HG02763 (cell line): Measurements from ENCODE around the gene CEBPE.

Source experiments
- ATAC-seq: cut with Tn5 transposase; IDR thresholded peaks from one replicate; pipeline ENCODE4 v1.9.1; 2021; ENCODE audit warnings: mild to moderate bottlenecking, moderate library complexity; ENCODE audit not compliant: unreplicated experiment

CEBPE gene

DNA sequence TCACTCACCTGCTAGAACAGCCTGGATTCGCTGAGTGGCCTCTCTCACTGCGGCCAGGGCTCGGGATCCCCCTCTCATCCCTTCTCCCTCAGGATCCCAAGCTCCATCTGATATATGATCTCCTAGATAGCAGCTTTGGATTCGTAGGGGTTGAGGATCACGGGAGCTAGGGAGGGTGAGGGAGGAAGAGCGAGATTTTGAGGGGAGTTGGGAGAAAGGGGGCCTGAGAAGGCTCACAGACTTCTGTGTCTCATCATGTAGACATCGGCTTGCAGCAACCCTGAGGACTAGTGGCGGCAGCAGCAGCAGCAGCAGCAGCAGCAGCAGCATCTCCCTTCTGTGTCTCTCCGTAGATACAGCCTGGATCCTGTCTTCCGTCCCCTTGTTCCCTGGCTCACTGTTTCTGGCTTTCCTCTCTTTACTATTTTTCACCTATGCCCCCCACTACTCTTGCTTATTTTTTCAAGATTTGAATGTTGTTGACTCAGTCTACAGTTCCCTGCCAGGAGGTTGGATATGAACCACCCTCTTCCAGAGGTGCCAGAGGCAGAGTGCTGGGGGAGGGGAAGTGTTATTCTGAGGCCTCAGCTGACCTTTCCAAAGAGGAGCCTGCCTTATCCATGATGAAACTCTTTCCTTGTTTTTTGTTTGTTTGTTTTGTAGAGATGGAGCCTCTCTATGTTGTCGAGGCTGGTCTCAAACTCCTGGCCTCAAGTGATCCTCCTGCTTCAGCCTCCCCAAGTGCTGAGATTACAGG, 14.3 kb downstream of the CEBPE start, which contains the start of gene CIROP:
CIROP (minus strand) TSS at position 399 of the 757 bp plus-strand sequence; CDS start at position 330, 69 bp downstream.
- ATAC-seq, result no peak

DNA sequence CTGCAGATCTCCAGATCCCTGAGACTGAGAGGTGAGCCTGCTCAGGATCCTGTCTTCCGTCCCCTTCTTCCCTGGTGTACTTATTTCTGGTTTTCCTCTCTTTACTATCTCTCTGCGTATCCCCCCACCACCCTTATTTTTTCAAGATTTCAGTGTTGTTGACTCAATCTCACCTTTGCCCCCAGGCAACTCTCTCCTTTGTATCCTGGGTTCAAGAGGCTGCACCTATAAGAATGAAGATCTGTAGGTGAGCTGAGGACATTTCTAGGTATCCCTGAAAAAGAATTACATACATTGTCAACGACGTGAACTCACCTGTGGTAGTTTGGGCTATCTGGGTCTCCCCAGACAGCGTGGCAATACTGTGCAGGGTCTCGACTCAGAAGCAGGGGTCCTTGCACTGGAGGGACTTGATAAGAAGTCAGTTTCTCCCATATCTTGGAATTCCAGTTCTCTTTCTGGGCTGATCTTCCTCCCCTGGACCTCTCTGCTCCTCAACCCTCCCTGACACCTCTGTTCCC, 14.9 kb downstream of the CEBPE start:
- no peak for ATAC-seq

DNA sequence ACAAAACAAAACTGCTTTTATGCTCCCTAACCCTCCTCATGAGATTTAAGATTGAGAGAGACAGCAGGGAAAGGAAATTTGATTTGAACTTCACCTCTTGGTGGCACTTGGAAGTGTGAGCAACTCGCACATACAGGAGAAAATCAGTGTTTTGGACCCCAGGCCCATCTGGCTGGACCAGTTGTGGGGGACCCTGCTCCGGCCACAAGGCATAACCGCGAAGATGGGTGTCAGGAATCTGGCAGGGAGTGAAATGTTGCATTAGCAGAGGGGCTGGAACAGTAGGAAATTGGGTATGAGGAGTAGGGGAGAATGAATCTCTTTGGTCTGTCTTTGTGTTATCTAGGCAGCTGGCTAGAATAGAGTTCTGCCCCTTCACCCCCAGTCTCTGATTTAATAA, 15.5 kb downstream of the CEBPE start:
- ATAC-seq, result no peak

DNA sequence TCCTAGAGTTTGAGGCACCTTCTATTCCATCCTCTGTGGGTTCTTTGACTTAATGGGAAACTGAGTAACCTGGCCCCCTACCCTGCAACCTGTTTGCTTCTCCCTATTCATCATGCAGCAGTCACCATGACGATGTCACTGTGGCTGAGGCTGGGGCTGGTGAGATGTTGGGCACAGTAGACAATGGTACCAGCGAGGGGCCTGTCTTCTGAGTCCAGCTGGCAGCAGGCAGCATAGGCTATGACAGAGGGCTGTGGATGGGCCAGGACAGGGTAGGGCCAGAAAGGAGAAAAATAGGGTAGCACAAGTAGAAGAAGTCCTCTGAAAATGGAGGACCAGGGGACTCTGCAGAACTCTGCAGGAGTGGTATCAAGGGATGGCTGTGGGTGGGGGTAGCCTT, 16.3 kb downstream of the CEBPE start:
- ATAC-seq, result no peak

DNA sequence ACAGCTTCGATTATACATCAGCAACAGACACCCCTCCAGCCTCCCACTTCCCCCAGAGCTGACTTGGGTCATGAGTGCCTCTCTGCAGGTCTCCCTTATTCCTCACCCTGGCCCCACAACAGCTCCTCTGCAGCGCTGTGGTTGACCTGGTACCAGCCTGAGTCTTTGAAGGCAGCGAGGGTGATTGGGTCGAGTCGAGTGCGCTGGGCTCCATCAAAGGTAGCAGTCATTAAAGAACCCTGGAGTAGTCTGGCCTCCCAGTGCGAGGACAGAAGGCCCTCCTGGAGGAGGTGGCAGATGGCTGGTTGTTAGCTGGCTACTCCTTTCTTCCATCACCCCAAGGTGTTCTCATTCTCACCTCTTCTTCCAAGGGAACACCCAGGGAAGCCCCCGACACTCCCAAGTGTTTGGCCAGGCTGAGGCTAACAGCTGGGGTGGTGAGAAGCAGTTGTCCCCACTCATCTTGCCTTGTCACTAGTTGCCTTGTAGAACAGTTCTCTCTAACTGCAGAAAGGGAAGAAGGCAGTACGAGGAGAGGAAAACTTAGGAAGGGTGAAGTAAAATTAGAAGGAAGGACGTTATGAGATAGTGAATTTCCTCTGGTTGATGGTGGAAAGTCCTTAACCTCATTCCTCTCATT, 16.9 kb downstream of the CEBPE start:
- no peak for ATAC-seq

DNA sequence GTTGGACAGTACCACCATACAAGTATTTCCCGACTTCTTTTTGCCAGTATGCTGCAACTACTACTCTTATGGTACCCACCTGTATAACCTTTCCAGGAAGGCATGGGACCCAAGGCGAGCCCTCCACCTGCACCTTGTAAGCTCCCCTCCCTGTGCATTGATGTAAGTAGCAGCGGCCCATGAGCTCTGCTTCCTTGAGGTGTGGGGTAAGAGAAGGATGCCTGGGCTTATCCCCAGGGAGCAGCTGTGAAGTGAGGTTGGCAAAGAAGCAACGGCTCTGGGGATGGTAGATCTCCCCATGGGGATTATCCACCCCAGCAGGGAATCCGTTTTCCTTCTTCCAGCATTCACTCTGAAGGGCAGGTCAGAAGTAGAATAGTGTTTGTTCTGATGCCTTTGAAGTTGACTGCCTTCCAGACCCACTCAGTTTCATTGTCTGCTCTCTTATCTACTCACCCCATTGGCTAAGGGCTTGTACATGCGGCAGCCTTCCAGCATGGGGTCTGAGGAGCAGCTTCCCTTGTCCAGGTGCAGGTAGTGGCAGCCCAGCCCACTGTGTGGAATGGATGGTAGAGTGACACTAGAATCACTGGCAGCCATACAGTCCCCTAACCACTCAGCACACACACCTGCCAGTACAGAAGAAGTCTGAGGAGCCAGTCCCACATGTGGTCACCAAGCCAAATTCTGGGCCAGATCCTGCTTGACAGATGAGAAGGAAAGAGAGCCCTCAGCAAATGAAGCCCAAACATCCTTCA, 17.7 kb downstream of the CEBPE start:
- no peak for ATAC-seq

DNA sequence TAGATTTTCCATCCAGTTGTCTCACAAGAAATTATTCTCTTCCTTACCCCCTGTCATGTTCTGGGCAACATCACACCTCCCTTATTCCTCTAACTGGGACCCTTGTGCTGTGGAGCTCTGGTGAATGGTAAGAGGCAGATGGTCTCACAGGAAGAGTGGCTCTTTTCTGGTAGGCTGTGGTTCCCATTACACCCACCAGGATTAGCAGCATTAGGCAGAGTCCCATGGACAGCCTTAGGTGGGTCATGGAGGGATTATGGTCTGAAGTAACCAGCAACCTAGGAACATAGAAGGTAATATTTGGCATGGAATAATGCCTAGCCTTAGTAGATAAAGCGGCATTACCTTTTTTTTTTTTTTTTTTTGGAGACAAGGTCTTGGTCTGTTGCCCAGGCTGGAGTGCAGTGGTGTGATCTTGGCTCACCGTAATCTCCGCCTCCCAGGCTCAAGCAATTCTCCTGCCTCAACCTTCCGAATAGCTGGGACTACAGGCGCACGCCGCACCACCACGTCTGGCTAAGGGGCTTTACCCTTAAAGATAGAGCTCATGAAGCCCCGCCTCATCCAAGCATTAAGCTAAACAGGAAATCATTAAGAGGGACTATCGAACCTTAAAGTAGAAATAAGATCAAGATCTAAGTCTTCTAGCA, 19.7 kb downstream of the CEBPE start:
- ATAC-seq, result no peak

DNA sequence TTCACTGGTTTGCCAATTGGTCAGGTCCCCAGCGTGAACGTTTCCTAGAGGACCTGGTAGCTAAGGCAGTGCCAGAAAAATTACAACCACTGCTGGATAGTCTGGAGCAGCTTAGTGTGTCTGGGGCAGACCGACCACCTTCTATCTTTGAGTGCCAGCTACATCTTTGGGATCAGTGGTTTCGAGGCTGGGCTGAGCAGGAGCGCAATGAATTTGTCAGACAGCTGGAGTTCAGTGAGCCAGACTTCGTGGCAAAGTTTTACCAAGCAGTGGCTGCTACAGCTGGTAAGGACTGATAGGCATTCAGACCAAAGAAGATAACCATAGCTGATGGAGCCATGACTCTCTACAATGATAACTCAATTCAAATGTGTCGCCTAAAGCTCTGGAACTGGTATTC, 21.3 kb downstream of the CEBPE start:
- ATAC-seq, result no peak

DNA sequence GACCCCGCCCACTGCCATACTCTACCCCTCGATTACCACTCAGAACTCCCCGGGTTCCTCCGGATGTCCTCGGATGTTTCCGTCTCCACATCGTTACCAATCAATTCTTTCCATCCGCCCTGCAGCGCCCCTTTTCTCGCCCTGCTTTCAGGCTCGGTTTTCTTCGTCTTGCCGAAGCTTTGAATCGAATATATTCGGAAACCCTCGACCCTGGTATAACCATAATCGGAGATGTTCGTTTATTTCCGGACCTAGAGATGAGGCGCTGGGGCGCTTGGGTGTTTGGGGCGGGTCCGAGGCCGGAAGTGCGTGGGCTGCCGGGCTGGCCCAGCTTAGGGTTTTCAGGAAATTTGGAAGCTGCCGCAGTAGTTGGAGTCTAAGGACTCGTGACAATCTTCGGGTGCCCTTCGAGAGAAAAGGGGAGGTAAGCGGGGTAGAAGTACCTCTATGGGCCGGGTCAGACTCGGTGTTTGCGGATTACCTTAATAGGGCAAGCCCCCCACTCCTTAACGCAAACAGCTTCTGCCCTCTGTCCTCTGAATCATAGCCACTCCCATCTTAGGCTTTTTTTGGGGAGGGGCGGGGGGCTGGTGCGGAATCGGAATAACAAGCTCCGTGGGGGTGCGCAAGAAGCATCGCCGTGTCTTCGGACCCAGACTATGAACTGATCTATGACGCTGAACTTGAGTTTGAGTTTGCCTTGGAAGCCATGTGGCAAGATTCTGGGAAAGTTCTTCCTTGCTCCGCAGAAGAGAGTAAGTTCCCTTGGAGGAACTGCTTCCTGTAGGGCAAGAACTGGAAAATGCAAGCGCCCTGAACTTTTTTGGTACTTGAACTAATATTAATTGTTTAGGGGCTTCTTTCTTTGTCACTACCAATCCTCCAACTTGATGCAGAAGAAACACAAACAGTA, 23.6 kb downstream of the CEBPE start, which contains the start of gene C14orf119:
C14orf119 (plus strand) TSS at position 310 of the 913 bp plus-strand sequence. CDS start 2,154 bp downstream, outside the sequence.
- ATAC-seq, result peak; percentile 89

DNA sequence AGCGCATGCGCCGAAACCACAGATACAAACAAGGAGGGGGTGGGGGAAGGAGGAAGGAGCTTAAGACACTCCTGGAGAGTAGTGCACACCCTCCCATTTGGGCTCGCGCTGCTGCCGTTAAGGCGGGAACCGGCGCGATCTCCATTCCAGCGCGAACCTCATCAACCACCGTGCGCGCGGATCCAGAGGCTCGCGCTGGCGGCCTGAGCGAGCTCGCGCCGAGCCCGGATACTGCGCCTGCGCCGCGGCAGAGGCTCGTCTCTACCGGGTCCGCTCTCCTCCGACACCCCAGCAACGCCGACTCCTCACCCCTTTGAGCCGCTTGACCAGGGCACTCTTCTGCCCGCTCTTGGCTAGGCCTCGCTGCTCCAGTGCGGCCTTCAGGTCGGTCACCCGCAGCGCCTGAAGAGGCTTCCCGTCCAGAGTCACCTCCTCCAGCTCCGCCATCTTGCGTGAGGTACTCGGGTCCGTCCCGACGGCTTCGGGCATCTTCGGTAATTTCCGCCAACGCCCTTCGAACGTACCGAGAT, 24.3 kb downstream of the CEBPE start, which contains the start of gene ACIN1:
ACIN1 (minus strand) TSS at position 471 of the 530 bp plus-strand sequence; CDS start at position 447, 24 bp downstream.
- ATAC-seq, result peak; percentile 41

DNA sequence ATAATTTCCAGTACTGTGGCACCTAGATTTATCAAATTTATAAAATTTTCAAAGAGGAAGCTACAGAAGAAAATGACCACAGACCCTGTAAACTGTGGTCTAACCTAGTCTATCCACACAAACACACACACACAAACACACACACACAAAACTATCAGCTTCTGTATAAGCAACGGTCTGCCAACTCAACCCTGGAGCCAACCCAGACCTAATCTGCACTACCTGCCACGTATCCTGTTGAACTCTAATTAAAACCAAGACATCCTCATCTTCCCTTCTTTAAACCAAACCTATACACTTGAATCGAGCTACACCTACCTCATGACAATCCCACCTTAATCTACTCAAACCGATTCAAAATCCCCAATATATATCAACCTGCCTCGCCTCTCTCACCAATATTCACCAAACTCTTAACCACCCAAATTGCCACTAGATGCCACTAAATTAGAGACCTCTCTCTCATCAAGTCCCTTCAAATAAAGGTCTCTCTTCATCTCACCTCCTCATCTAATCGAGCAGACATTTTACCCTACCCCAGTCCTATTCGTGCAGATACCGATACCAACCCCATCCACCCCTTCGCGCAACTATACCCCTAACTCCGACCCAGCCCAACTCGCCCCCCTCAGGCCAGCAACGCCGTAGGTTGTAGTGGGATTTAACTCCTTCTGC, 24.9 kb downstream of the CEBPE start:
- ATAC-seq, result no peak

DNA sequence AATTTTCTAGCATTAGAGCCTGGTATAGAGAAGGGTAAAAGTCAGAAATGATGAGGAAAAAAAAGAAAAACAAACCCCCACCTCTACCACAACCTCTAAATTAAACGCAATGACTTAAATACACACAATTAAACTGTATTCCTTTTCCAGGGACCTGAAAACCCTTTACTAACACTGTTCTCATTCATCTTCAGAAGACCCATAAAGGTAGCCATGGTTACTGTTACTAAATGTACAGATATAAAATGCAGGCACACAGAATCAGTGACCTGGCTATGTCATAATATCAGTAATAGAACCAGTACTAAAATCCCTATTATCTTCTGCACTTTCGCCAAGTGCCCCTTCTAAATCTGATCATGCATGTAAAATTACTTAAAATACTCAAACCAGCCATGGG, 25.5 kb downstream of the CEBPE start:
- no peak for ATAC-seq

DNA sequence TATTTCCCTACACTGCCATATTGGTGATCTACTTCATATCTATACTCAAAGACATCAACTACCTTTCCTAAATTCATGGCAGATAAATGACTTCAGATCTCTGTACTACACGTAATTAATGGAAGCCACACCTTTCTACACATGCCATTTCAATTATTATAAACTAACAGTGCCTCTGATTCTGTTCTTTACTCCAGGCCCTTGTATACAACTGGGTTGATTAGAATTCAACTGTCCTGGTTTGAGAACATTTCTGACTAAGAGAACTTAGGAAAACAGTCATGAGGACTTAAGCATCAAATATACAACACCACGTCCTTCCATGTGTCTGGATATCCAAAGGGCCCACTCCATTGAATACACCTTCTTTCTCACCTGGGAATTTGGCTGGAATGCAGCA, 26.0 kb downstream of the CEBPE start:
- ATAC-seq, result no peak

DNA sequence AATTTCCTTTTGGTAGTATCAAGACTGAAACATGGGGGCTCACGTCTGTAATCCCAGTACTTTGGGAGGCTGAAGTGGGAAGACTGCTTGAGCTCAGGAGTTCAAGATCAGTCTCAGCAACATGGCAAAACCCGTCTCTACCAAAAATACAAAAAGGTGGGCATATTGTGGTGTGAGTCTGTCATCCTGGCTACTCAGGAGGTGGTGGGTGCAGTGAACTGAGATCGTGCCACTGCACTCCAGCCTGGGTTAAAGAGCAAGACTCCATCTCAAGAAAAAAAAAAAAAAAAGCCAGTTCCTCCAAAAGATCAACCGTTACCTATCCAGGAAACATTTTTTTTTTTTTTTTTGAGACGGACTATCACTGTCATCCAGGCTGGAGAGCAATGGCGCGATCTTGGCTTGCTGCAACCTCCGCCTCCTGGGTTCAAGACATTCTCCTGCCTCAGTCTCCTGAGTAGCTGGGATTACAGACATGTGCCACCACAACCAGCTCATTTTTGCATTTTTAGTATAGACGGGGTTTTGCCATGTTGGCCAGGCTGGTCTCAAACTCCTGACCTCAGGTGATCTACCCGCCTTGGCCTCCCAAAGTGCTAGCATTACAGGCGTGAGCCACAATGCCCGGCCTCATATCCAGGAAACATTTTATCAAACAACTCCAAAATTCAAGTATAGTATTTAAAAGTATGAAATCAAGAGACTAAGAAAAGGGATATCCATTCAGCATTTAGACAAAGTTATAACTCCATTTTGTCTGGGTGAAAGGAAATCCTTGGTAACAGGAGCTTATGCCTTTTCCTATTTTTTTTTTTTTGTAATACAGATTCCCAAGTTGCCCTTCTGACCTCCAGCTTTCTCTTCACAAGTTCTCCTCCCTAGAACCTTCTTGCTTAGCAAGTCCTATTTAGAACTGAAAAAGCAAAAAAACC, 27.5 kb downstream of the CEBPE start:
- ATAC-seq, result no peak

DNA sequence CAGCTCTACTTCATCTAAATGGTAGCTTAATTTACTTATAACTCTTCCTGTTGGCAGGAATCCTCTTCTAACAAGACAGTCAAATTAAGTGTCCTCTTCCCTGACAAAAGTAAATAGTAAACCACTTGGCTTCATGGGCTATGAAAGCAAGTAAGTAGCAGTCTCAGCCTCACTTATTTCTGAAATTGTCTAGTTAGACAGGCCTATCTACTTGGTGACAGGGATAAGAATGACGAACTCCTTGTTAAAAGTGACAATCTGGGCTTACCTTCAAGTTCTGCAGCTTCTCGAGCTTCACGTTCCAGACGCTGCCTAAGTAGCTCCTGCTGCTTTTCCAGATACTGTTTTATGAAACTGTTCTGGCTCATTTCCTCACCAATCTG, 28.8 kb downstream of the CEBPE start:
- no peak for ATAC-seq

DNA sequence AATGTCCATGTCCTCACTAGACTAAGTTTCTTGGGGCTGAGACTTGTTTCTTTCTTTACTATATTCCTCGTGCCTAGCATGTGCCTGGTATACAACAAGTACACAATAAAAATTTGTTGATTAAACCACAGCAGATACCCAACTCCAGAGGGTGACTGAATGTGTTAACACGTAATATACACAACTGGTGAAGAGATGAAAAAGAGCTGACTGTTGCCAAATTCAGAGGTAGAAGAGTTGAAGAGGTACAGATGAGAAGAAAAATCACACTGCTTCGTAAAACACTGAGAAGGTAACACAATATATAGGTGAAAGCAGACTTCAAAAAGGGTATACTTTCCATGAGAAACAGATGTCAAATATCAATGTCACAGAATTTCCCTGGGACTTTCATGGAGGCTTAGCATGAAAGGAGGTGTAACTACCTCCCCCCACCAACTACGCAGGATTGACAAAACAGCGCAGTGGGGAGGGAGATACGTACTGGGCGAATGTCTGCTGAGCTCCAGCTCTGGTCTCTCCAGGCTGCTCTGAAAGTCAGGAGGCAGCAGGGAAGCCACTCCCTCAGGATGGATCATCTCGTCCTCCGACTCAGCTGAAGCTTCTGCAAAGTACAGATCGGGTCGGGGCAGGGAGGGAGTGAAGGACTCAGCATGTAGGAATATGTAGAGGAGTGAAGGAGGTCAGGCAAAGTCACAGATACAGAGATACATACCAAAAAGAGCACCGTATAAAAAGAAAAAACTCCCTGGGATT, 29.4 kb downstream of the CEBPE start:
- ATAC-seq, result no peak

DNA sequence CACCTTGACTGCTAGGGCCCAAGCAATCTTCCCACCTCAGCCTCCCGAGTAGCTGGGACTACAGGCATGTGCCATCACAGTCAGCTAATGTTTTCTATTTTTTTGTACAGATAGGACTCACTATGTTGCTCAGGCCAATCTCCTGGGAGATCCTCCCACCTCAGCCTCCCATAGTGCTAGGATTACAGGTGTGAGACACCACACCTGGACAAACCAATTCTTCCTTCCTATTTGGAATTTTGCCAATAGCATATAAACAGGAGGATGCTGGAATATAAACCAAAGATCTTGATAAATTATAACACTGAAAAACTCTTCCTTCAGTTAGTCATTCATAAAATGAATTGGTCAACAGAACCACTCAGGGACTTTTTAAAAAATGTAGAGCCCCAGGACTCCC, 32.5 kb downstream of the CEBPE start:
- ATAC-seq, result no peak
